GM19324 (cell line): Measurements from ENCODE around the gene CAB39L.
"Not testable (repeated sequence)": the region's sequence is repeated elsewhere in the genome, so short reads cannot be mapped to it uniquely, and the experiment has no call there.

Source experiments
- ATAC-seq: cut with Tn5 transposase; IDR thresholded peaks from one replicate; pipeline ENCODE4 v1.9.1; 2021; ENCODE audit warnings: mild to moderate bottlenecking, moderate library complexity; ENCODE audit not compliant: unreplicated experiment, low FRiP score

Gene CAB39L

GRCh38 chr13:49297338-49297737 lies 146.5 kb downstream of the CAB39L start:
- no peak for ATAC-seq

- no peak for ATAC-seq
Measured at GRCh38 chr13:49296659-49297058, 147.2 kb downstream of the CAB39L start.

- no peak for ATAC-seq
Measured at GRCh38 chr13:49295244-49295643, 148.6 kb downstream of the CAB39L start.

- not testable (repeated sequence) for ATAC-seq
Measured at GRCh38 chr13:49294723-49295122, 149.1 kb downstream of the CAB39L start.

GRCh38 chr13:49292742-49293486 lies 150.9 kb downstream of the CAB39L start:
- ATAC-seq: no peak

- no peak for ATAC-seq
Measured at GRCh38 chr13:49288458-49288857, 155.4 kb downstream of the CAB39L start.

GRCh38 chr13:49287995-49288394 lies 155.9 kb downstream of the CAB39L start:
- ATAC-seq: no peak

GRCh38 chr13:49279885-49280284 lies 164.0 kb downstream of the CAB39L start:
- no peak for ATAC-seq

- no peak for ATAC-seq
Measured at GRCh38 chr13:49279112-49279511, 164.8 kb downstream of the CAB39L start.

- no peak for ATAC-seq
Measured at GRCh38 chr13:49278211-49278610, 165.7 kb downstream of the CAB39L start.

- no peak for ATAC-seq
Measured at GRCh38 chr13:49272296-49272695, 171.6 kb downstream of the CAB39L start.

- ATAC-seq: no peak
Measured at GRCh38 chr13:49271264-49271663, 172.6 kb downstream of the CAB39L start.

GRCh38 chr13:49265822-49266221 lies 178.0 kb downstream of the CAB39L start:
- ATAC-seq: no peak

- no peak for ATAC-seq
Measured at GRCh38 chr13:49262634-49263033, 181.2 kb downstream of the CAB39L start.

GRCh38 chr13:49259586-49259985 lies 184.3 kb downstream of the CAB39L start:
- no peak for ATAC-seq
